Erythroblast (primary cell): Measurements from ENCODE around the gene CRKL.

Source experiments
- GATA1 ChIP-seq: IDR thresholded peaks from 2 replicates; pipeline ENCODE4 v1.6.1; 2011; ENCODE audit warnings: low read depth, mild to moderate bottlenecking, control low read depth, low read length, moderate library complexity
- POLR2A ChIP-seq: IDR thresholded peaks from 2 replicates; pipeline ENCODE4 v1.6.1; 2011; ENCODE audit warnings: mild to moderate bottlenecking, low read length

GRCh38 chr22:20994128-20994901 is 77.1 kb downstream of the CRKL start:
- no peak for TF ChIP-seq POLR2A
- no peak for TF ChIP-seq GATA1
